Neutrophil (primary cell): ENCODE data around the gene TLN1.

Experiments
- H3K27ac ChIP-seq: fragments of 200-600 bp; sonication (generic); 2 replicates; pipeline ENCODE4 v1.5.1; 2016; ENCODE audit warnings: mild to moderate bottlenecking, moderate library complexity
- H3K27me3 ChIP-seq: fragments of 200-600 bp; sonication (generic); 2 replicates; pipeline ENCODE4 v1.6.0; 2016; ENCODE audit warnings: mild to moderate bottlenecking
- H3K36me3 ChIP-seq: fragments of 200-600 bp; sonication (generic); 2 replicates; pipeline ENCODE4 v1.5.1; 2017
- H3K4me1 ChIP-seq, 2 experiments: fragments of 200-600 bp in 1 of 2; sonication (generic) in 1 of 2; 1 replicate in 1 of 2; 2 replicates in 1 of 2; pipeline versions ENCODE4 v1.5.1 to v1.6.1; 2013 to 2016; ENCODE audit warnings: low read depth in 1 of 2, low read length in 1 of 2, mild to moderate bottlenecking in 1 of 2, moderate library complexity in 1 of 2; ENCODE audit not compliant: control insufficient read depth in 1 of 2, insufficient read depth in 1 of 2
- H3K4me3 ChIP-seq, 2 experiments: fragments of 200-600 bp in 1 of 2; sonication (generic) in 1 of 2; 1 replicate in 1 of 2; 2 replicates in 1 of 2; pipeline ENCODE4 v1.5.1; 2013 to 2016; ENCODE audit warnings: low read depth in 1 of 2, low read length in 1 of 2, mild to moderate bottlenecking in 1 of 2, moderate library complexity in 1 of 2
- H3K9me3 ChIP-seq: fragments of 200-600 bp; sonication (generic); 2 replicates; pipeline ENCODE4 v1.5.1; 2016
- TF ChIP-seq, protein P1 (sequence below): fragments of 200-600 bp; sonication (generic); IDR thresholded peaks from 2 replicates; pipeline ENCODE4 v1.5.1; 2016; ENCODE audit warnings: antibody characterized with exemption

Gene TLN1

DNA sequence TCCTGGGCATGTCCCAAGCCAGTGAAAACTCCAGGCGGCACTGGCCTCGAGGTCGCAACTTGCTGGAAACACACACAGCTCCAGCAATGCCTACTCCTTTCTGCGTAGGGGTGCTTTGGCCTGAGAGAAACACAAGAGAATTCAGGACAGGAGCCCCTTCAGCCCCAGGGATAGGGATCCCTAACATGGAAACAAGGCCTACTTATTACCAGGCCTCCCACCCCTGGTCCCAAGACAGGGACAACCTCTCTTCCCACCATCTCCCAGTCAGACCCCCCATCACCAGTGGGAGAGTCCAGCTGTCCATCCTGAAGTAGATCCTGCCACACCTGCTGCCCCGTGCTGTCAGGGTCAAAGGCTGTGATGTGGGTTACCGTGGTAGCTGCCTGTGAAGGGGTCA lies 8.2 kb upstream of the TLN1 start:
- Histone ChIP-seq H3K27ac (no peak overlapping the region), H3K4me1 (peaks cover 3 to 8% of the 10 kb centered on the region in 2 experiments), H3K36me3 (peaks cover 90% of the 10 kb centered on the region), H3K4me3 (no peak overlapping the region), H3K9me3 (no peaks in the 10 kb centered on the region), H3K27me3 (no peaks in the 10 kb centered on the region)
- TF ChIP-seq, protein P1, sequence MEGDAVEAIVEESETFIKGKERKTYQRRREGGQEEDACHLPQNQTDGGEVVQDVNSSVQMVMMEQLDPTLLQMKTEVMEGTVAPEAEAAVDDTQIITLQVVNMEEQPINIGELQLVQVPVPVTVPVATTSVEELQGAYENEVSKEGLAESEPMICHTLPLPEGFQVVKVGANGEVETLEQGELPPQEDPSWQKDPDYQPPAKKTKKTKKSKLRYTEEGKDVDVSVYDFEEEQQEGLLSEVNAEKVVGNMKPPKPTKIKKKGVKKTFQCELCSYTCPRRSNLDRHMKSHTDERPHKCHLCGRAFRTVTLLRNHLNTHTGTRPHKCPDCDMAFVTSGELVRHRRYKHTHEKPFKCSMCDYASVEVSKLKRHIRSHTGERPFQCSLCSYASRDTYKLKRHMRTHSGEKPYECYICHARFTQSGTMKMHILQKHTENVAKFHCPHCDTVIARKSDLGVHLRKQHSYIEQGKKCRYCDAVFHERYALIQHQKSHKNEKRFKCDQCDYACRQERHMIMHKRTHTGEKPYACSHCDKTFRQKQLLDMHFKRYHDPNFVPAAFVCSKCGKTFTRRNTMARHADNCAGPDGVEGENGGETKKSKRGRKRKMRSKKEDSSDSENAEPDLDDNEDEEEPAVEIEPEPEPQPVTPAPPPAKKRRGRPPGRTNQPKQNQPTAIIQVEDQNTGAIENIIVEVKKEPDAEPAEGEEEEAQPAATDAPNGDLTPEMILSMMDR: no peak

DNA sequence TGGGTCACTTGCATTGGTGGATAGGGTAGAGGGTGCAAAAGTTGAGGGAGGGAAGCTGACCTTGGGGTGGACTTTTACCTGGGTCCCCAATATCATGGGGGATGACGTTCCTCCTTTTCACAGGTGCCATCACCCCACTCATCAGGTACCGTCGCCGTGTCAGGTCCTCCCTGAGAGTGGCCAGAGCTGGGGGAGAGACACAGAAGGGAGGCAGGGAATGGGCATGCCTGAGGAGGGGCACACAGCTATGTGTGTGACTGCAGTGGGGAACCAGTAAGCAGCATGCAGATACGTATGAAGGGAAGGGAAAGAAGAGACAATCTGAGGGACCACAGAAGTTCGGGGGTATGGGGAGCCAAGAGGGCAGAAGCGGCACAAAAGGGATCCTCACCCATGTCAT lies 6.9 kb upstream of the TLN1 start:
- Histone ChIP-seq H3K27ac (no peak overlapping the region), H3K36me3 (peaks cover 85% of the 10 kb centered on the region), H3K4me3 (no peak overlapping the region), H3K27me3 (no peaks in the 10 kb centered on the region), H3K4me1 (peaks cover 3 to 8% of the 10 kb centered on the region in 2 experiments), H3K9me3 (no peaks in the 10 kb centered on the region)
- TF ChIP-seq, protein P1: no peak

DNA sequence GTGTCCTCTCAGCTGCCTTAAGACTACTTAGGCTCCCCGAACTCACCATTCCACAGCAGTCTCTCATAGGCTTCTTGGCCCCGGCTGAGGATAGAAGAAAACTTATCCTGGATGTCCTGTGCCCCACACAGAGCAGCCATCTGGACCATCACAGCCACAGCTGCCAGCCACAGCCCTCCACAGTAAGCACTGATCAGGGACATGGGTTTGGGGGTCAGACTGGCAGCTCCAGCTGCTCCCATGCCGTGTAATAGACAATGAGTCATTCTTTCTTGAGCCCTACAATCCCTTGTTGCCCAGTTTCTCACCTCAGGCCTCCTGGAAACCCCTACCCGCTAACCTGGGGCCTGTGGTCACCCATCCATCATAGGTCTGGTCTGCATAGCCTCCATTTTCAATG lies 6.2 kb upstream of the TLN1 start:
- H3K36me3 ChIP-seq: peaks cover 78% of the 10 kb centered on the region
- H3K4me3 ChIP-seq: no peak overlapping the region
- TF ChIP-seq, protein P1: no peak
- H3K4me1 ChIP-seq: peaks cover 9 to 16% of the 10 kb centered on the region in 2 experiments
- no peaks in the 10 kb centered on the region for H3K27me3 ChIP-seq
- no peak overlapping the region for H3K27ac ChIP-seq
- H3K9me3 ChIP-seq: no peaks in the 10 kb centered on the region

DNA sequence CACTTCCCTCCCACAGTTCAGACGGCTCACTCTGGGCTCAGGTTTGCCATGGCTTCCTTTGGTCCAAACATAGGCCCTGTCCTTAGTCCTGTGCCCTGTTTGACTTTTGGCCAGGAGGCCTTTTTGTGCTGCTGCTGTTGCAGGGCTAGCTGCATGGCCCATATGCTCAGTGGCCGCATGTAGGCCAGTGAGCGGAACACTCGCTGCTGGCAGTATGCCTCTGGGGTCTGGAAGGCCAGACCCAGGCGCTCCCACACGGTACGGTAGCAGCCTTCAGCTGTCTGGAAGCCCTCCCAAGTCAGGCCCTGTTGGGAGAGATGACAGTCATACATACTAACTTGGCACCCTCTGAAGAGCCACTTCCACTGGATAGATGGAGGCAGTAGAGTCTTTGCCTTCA lies 5.1 kb upstream of the TLN1 start:
- TF ChIP-seq, protein P1: no peak

DNA sequence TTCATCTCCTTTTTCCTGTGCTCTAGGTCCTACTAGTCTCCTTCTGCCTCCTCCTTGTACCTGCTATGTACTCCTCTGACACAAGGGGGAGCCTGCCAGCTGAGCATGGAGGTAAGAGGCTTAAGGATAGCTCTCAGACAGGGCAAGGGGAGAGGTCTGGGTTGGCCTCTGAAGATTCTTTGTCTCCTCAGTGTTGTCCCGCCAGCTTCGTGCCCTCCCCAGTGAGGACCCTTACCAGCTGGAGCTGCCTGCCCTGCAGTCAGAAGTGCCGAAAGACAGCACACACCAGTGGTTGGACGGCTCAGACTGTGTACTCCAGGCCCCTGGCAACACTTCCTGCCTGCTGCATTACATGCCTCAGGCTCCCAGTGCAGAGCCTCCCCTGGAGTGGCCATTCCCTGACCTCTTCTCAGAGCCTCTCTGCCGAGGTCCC lies 4.2 kb upstream of the TLN1 start:
- H3K27ac ChIP-seq: peak overlapping the region; percentile 37
- peaks cover 59% of the 10 kb centered on the region for H3K36me3 ChIP-seq

More for the DNA sequence above, 5.1 kb upstream of the TLN1 start:
- Histone ChIP-seq H3K36me3 (peaks cover 68% of the 10 kb centered on the region), H3K27me3 (no peaks in the 10 kb centered on the region), H3K27ac (no peak overlapping the region), H3K4me3 (no peak overlapping the region), H3K4me1 (peaks cover 15 to 23% of the 10 kb centered on the region in 2 experiments), H3K9me3 (no peaks in the 10 kb centered on the region)

More for the DNA sequence above, 4.2 kb upstream of the TLN1 start:
- Histone ChIP-seq H3K4me1 (peaks cover 19 to 23% of the 10 kb centered on the region in 2 experiments), H3K4me3 (no peak overlapping the region), H3K9me3 (no peaks in the 10 kb centered on the region), H3K27me3 (no peaks in the 10 kb centered on the region)
- TF ChIP-seq, protein P1: peak; percentile 82
